ENCODE results near the gene RPRM.
"Not testable (repeated sequence)": the region's sequence is repeated elsewhere in the genome, so short reads cannot be mapped to it uniquely, and the experiment has no call there.

RPRM gene

GRCh38 chr2:153455861-153456260 is 22.7 kb downstream of the RPRM start:
- DNase-seq (ENCODE audit: low read depth, low spot score), result no peak

DNA sequence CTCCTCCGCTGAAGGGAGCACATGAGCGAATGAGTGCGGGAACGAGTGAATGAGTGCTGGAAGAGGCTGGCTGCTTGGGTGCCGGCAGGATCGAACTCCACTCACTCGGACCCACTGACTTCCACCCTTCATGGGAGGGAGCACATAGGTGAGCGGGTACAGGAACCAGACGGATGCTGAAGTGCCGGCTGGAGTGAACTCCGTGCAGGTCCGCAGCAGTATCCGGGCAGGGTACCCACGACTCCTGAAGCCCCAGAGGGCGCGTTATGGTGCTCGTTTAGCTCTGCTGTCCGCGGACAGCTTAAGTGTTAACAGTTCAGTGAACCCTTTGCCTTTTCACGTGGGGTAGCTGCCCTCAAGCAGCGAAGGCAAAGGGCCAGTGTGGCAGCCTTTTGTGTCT is 23.2 kb downstream of the RPRM start:
- no peak for DNase-seq (ENCODE audit: low read depth, low spot score)

DNA sequence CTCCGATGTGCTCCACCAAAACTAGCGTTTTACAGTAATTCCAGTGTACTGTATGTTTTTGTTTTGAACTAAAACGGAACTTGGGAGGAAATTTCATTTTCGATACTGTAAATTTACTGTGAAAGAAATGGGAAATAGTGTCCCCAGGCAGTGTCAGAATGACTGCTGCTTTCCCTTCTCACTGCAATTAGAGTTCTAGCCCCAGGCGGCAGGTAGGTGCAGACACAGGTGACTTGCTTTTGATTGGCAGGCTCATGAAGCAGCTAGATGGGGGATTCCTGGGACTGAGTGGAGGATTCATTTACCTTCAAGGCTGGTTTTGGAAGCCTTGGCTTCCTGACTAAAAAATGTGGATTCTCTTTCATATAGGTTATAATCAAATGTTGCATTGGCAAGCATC is 27.0 kb downstream of the RPRM start:
- DNase-seq (ENCODE audit: low read depth, low spot score), result no peak

GRCh38 chr2:153443106-153443505 is 35.5 kb downstream of the RPRM start:
- DNase-seq (ENCODE audit: low read depth, low spot score), result no peak

DNA sequence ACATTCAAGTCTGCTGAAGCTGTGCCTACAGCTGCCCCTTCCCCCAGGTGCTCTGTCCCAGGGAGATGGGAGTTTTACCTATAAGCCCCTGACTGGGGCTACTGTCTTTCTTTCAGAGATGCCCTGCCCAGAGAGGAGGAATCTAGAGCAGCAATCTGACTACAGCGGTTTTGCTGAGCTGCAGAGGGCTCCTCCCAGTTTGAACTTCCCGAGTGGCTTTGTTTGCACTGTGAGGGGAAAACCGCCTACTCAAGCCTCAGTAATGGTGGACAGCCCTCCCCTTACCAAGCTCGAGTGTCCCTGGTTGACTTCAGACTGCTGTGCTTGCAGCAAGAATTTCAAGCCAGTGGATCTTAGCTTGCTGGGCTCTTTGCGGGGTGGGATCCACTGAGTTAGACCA is 35.9 kb downstream of the RPRM start:
- not testable (repeated sequence) for DNase-seq (ENCODE audit: low read depth, low spot score)

GRCh38 chr2:153440090-153440489 is 38.5 kb downstream of the RPRM start:
- DNase-seq (ENCODE audit: low read depth, low spot score), result not testable (repeated sequence)

DNA sequence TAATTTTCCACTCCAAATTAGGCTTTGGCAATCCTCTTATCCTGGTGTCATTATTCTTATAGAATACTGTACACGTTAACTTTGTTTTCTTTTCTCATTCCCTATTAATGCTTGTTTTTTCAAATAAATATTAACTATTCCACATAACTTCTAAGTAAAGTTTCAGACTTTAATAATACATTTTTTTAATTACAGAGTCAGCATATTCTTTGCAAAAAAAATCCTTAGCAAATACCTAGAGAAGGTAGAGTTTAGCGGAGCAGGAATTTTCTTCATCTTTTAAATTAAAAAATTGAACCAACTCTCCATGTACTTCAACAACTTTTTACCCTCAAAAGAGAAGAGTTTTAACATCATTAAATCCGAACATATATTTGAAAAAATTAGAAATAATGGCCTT is 45.2 kb downstream of the RPRM start:
- no peak for DNase-seq (ENCODE audit: low read depth, low spot score)

GRCh38 chr2:153432381-153432780 is 46.2 kb downstream of the RPRM start:
- no peak for DNase-seq (ENCODE audit: low read depth, low spot score)

- no peak for DNase-seq (ENCODE audit: low read depth, low spot score)
Measured at GRCh38 chr2:153431114-153431513, 47.4 kb downstream of the RPRM start.

Measured in smooth muscle cell of the brain vasculature (primary cell).